ENCODE measurements around the gene HADHB. TPM values are rescaled to one million over a fixed set of nuclear protein-coding genes. Genes with fewer than 3 reads are reported as not detected.
"Not testable (repeated sequence)": the region's sequence is repeated elsewhere in the genome, so short reads cannot be mapped to it uniquely, and the experiment has no call there.

Gene HADHB
- total RNA-seq, 1 experiment from 2014 or later = 120 TPM

GRCh38 chr2:26326514-26326913, 81.8 kb downstream of the HADHB start:
- no peak for DNase-seq (ENCODE audit: extremely low read depth, low read depth)

GRCh38 chr2:26327291-26328272, 82.8 kb downstream of the HADHB start:
- DNase-seq (ENCODE audit: extremely low read depth, low read depth) = no peak

GRCh38 chr2:26329083-26329482, 84.3 kb downstream of the HADHB start:
- not testable (repeated sequence) for DNase-seq (ENCODE audit: extremely low read depth, low read depth)

GRCh38 chr2:26330114-26330549, 85.4 kb downstream of the HADHB start:
- peak; percentile 78 for DNase-seq (ENCODE audit: extremely low read depth, low read depth)

- DNase-seq (ENCODE audit: extremely low read depth, low read depth) = no peak
These were observed 85.9 kb downstream of the HADHB start for GRCh38 chr2:26330604-26331003.

GRCh38 chr2:26331321-26331720, 86.6 kb downstream of the HADHB start:
- not testable (repeated sequence) for DNase-seq (ENCODE audit: extremely low read depth, low read depth)

- DNase-seq (ENCODE audit: extremely low read depth, low read depth) = no peak
These were observed 88.6 kb downstream of the HADHB start for GRCh38 chr2:26333293-26333692.

GRCh38 chr2:26335231-26335630, 90.5 kb downstream of the HADHB start:
- no peak for DNase-seq (ENCODE audit: extremely low read depth, low read depth)

- no peak for DNase-seq (ENCODE audit: extremely low read depth, low read depth)
These were observed 92.0 kb downstream of the HADHB start for GRCh38 chr2:26336719-26337118.

GRCh38 chr2:26337298-26337697, 92.6 kb downstream of the HADHB start:
- no peak for DNase-seq (ENCODE audit: extremely low read depth, low read depth)

Other genes with a start within 250 kb of the HADHB start
- 256 and 270 TPM in 2 replicates for gene RAB10, start 210.9 kb upstream of the HADHB start, total RNA-seq (2014; rRNA removed; shearing (Covaris generic))
- gene GAREM2, start 71.9 kb upstream of the HADHB start, total RNA-seq (2014; rRNA removed; shearing (Covaris generic)) = 5.5 and 5.7 TPM in 2 replicates
- 142 and 160 TPM in 2 replicates for gene HADHA, start 307 bp upstream of the HADHB start, total RNA-seq (2014; rRNA removed; shearing (Covaris generic))
- 88.7 and 99.2 TPM in 2 replicates for gene SELENOI, start 101.2 kb downstream of the HADHB start, total RNA-seq (2014; rRNA removed; shearing (Covaris generic))
- not detected in 2 replicates for gene ADGRF3, start 101.8 kb downstream of the HADHB start, total RNA-seq (2014; rRNA removed; shearing (Covaris generic))
- 0.46 TPM in 1 of 2 replicates, not detected in the other for gene DRC1, start 157.0 kb downstream of the HADHB start, total RNA-seq (2014; rRNA removed; shearing (Covaris generic))
- not detected in 2 replicates for gene OTOF, start 233.2 kb downstream of the HADHB start, total RNA-seq (2014; rRNA removed; shearing (Covaris generic))

Measured in NCI-H460 (cell line).